Colonic mucosa (tissue), 4 donors: ENCODE results near the gene PLEKHG5. TPM values are rescaled to one million over a fixed set of nuclear protein-coding genes. Genes with fewer than 3 reads are reported as not detected.

ENCODE experiments used
- DNase-seq: peaks from one replicate; pipeline ENCODE4 v3.0.0-alpha.2; 2020
- H3K27ac ChIP-seq: fragments of 200-600 bp; one replicate; pipeline ENCODE4 v1.8.0; 2021
- H3K27me3 ChIP-seq: fragments of 200-600 bp; one replicate; pipeline ENCODE4 v1.8.0; 2021
- H3K36me3 ChIP-seq: fragments of 200-600 bp; one replicate; pipeline ENCODE4 v1.8.0; 2021
- H3K4me1 ChIP-seq: fragments of 200-600 bp; one replicate; pipeline ENCODE4 v1.8.0; 2021; ENCODE audit warnings: mild to moderate bottlenecking
- H3K4me3 ChIP-seq: fragments of 200-600 bp; one replicate; pipeline ENCODE4 v1.8.0; 2021
- H3K9ac ChIP-seq, 2 donors: one replicate each; pipeline ENCODE4 v1.7.0; 2013; ENCODE audit warnings: control low read depth in 2 of 2, low read depth in 2 of 2, low read length in 2 of 2
- H3K9me3 ChIP-seq: fragments of 200-600 bp; one replicate; pipeline ENCODE4 v1.8.0; 2021
- CTCF ChIP-seq: fragments of 200-600 bp; IDR thresholded peaks from one replicate; pipeline ENCODE4 v1.8.0; 2022; ENCODE audit warnings: antibody characterized with exemption, mild to moderate bottlenecking
- intact Hi-C: fragments of 100-400 bp; cut with DNase I; formaldehyde crosslinking; loops from one replicate; pipeline ENCODE4 v1.14.1; 2022
- total RNA-seq, 2 donors: library from RNA; stranded (reverse); fragmentation: NEBNext Ultra II Directional in 1 of 2; extraction: Animal tissue kit (Norgen Biotek cat#: 25700) in 1 of 2; gene quantifications; one replicate each; pipeline ENCODE4 v1.2.1, GENCODE V29; 2021
- donor health status: healthy.
- donor health status: DM: no; HTN: no; CAD: no.
- donor health status: DM: no; HTN: no; CAD: no.

Gene PLEKHG5
- total RNA-seq, 2 donors from 2014 or later = 13.9 to 19.6 TPM

- Histone ChIP-seq H3K9ac (peak overlapping the region in 1 of 2 donors; percentile 21), H3K4me3 (no peak overlapping the region), H3K27ac (peak overlapping the region; percentile 47), H3K9me3 (no peaks in the 10 kb centered on the region), H3K27me3 (no peaks in the 10 kb centered on the region), H3K4me1 (peaks cover 13% of the 10 kb centered on the region), H3K36me3 (no peaks in the 10 kb centered on the region)
- intact Hi-C loops = no loop called here
- DNase-seq = peak; percentile 83
- no peak for TF ChIP-seq CTCF
Observed at GRCh38 chr1:6483017-6483760, 8.3 kb downstream of the PLEKHG5 start.

GRCh38 chr1:6481820-6482219 is 9.6 kb downstream of the PLEKHG5 start:
- intact Hi-C loops = no loop called here
- no peaks in the 10 kb centered on the region for H3K9me3 ChIP-seq
- no peak overlapping the region for H3K9ac ChIP-seq
- no peak overlapping the region for H3K27ac ChIP-seq
- peak; percentile 18 for DNase-seq
- no peaks in the 10 kb centered on the region for H3K36me3 ChIP-seq
- TF ChIP-seq CTCF = no peak
- H3K27me3 ChIP-seq = no peaks in the 10 kb centered on the region
- no peak overlapping the region for H3K4me3 ChIP-seq
- H3K4me1 ChIP-seq = peaks cover 16% of the 10 kb centered on the region

DNA sequence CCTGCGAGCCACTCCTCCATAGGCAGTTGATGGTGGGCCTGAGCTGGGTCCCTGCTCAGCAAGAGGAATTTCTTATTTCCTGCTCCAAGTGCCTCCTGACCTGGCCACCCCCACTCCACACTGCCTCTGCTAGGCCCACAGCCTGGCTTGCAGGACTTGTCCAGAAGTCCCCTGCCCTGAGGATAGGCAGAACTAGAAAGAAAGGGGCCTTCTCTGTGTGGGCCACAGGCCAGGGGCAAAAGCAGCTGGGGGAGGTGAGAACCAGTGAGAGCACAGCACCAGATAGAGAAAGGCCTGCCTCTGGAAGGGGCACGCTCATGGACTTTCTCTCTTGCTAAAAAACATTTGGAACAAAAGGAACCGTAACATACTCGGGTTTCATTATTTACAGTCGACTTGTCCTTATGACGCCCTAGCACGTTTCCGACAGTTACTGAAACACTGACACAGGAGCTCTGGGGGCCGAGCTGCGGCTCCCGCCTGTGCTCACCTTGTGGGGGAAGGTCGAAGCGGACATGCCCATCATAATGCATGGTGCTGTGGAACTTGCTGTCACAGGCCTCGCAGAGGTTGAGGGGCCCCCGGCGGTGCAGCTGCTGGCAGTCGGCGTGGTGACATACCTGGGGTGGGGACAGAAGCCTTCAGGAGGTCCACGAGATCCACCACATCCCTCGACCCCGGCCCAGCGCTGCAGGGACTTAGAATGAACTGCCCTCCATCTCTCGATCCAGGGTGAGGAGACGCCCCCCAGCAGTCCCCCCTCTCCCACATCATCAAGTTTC is 14.2 kb downstream of the PLEKHG5 start:
- no peak for DNase-seq
- H3K36me3 ChIP-seq = no peaks in the 10 kb centered on the region
- peak overlapping the region in 1 of 2 donors; percentile 70 for H3K9ac ChIP-seq
- intact Hi-C loops = no loop called here
- no peaks in the 10 kb centered on the region for H3K9me3 ChIP-seq
- H3K27me3 ChIP-seq = no peaks in the 10 kb centered on the region
- no peak overlapping the region for H3K4me3 ChIP-seq
- H3K4me1 ChIP-seq = peaks cover 5% of the 10 kb centered on the region
- peak overlapping the region; percentile 41 for H3K27ac ChIP-seq
- no peak for TF ChIP-seq CTCF

DNA sequence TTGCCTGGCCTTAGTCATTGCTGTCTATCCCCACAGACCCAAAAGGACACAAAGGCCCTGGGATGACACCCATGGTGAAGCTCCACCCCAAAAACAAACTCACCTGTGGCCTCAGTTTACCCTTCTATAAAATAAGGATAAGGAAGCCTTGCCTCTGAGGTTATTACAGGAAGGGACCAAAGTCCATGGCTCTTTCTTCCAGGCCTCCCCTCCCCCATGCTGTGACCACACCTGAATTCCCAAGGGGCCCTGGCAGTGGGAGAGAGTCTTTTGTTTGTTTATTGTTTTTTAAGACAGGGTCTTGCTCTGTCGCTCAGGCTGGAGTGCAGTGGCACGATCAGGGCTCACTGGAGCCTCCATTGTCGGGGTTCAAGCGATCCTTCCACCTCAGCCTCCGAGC is 15.0 kb downstream of the PLEKHG5 start:
- peak overlapping the region; percentile 41 for H3K27ac ChIP-seq
- peak; percentile 85 for DNase-seq
- H3K4me3 ChIP-seq = no peak overlapping the region
- no peak for TF ChIP-seq CTCF
- peaks cover 5% of the 10 kb centered on the region for H3K4me1 ChIP-seq
- no peaks in the 10 kb centered on the region for H3K27me3 ChIP-seq
- no peaks in the 10 kb centered on the region for H3K36me3 ChIP-seq
- intact Hi-C loops = no loop called here
- peak overlapping the region in 1 of 2 donors; percentile 70 for H3K9ac ChIP-seq
- no peaks in the 10 kb centered on the region for H3K9me3 ChIP-seq

- no peaks in the 10 kb centered on the region for H3K27me3 ChIP-seq
- no peaks in the 10 kb centered on the region for H3K36me3 ChIP-seq
- intact Hi-C loops = no loop called here
- H3K9ac ChIP-seq = peak overlapping the region in 1 of 2 donors; percentile 46
- no peak overlapping the region for H3K4me3 ChIP-seq
- peak; percentile 87 for DNase-seq
- peaks cover 5% of the 10 kb centered on the region for H3K4me1 ChIP-seq
- H3K27ac ChIP-seq = peak overlapping the region; percentile 41
- TF ChIP-seq CTCF = peak; percentile 96
- H3K9me3 ChIP-seq = no peaks in the 10 kb centered on the region
Observed at GRCh38 chr1:6475381-6476133, 15.9 kb downstream of the PLEKHG5 start.
